T1000 (cell line): ENCODE results near the gene HCN1.
"Not testable (repeated sequence)": the region's sequence is repeated elsewhere in the genome, so short reads cannot be mapped to it uniquely, and the experiment has no call there.

Experiments
- DNase-seq: peaks from one replicate; lab custom pipeline; 2025; ENCODE audit warnings: mixed read lengths; lab: John Stamatoyannopoulos, UW

HCN1 gene

GRCh38 chr5:45617859-45618416 lies 78.2 kb downstream of the HCN1 start:
- no peak for DNase-seq

DNA sequence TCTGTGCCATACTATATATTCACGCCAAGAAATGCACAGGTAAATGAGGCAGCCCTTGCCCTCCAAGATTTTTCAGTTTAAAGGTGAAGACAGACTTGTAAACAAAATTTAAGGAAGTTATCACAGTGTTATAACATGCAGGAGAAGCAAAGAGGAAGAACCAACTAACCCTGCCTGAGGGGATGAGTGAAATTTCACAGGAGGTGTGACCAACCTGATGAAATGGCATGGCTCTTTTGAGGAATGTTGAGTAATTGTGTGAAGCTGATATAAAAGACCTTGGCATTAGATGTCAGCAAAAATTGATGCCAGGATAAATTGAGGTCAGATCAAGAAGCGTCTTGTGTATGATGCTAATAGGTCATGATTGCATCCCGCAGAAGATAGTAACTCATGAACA lies 86.5 kb downstream of the HCN1 start:
- DNase-seq, result no peak

DNA sequence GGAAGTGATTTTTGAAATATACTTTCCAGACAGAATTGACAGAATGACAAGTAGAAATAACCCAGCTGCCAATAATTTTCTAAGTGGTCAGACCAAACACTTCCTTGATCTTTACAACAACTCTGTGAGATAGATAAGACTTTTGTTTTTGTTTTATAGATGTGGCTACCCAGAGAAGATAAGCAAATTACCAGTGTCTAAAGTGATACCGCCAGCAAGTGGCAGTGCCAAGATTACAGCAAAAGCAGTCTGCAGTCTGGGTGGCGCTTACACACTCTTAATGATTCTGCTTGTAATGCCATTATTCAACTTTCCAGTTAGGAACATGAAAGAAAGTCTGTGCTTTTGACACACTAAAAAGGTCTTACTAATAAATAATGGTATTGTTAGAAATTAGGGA lies 92.1 kb downstream of the HCN1 start:
- no peak for DNase-seq

GRCh38 chr5:45601424-45601823 lies 94.8 kb downstream of the HCN1 start:
- DNase-seq, result no peak

GRCh38 chr5:45596320-45596719 lies 99.9 kb downstream of the HCN1 start:
- DNase-seq, result no peak

DNA sequence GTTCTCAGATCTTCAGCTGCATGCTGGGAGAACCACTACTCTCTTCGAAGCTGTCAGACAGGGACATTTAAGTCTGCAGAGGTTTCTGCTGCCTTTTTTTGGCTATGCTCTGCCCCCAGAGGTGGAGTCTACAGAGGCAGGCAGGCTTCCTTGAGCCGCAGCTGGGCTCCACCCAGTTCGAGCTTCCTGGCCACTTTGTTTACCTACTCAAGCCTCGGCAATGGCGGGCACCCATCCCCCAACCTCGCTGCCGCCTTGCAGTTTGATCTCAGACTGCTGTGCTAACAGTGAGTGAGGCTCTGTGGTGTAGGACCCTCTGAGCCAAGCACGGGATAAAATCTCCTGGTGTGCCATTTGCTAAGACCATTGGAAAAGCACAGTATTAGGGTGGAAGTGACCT lies 110.2 kb downstream of the HCN1 start:
- not testable (repeated sequence) for DNase-seq

DNA sequence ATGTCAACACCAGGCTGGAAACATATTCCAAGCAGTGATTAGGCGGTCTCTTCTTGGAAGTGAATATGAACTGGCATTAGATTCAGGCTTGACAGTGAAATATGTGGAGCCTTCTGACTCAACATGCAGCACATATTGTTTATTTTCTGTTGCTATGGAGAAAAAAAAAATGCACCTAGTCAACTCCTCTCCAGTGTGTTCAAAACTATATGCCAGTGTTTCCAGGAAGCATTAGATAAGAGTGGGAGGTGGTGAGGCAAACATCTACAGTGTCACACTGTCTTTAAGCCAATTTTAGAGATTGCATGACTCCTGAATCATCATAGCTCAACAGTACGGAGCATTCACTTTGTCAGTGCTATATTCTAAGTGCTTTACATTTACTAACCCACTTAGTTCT lies 117.9 kb downstream of the HCN1 start:
- no peak for DNase-seq

GRCh38 chr5:45568813-45569212 lies 127.4 kb downstream of the HCN1 start:
- no peak for DNase-seq

- DNase-seq, result no peak
Measured at GRCh38 chr5:45542421-45542820, 153.8 kb downstream of the HCN1 start.

- DNase-seq, result no peak
Measured at GRCh38 chr5:45533663-45534062, 162.5 kb downstream of the HCN1 start.

DNA sequence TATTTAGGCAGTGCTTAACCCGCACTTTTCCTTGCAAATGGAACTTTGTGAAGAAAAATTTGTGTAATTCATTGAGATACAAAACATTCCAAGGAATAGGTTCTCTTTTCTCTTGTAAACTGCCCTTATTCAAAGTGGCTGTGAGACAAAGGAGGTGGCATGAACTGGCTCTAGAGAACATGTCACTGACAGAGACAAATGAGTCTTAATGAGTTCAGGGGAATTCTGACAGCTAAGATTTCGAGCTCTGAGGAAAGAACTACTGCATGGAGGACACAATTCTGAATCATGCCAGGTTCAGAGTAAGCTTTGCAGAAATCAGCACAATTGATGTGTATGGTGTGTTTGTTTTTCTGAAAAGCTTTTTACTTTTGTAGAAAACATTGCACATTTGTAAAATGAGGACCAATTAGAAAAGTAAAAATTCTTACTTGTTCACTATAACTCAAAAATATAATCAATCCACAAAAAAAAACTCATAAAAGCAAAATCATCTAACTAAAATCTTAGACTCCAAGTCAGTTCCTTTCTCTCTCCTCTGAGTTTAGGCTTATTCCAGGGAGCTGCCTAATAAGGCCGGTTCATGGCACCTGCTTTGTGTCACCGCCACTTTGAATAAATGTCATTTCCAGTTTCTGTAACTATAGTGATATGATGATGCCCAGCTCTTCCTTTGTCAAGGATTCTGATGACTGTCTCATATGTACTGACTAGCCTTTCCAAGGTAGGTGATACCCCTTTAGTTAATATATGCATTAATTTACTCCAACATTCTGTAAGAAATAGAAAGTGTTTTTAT lies 163.2 kb downstream of the HCN1 start:
- DNase-seq, result no peak

- no peak for DNase-seq
Measured at GRCh38 chr5:45521067-45521466, 175.1 kb downstream of the HCN1 start.

DNA sequence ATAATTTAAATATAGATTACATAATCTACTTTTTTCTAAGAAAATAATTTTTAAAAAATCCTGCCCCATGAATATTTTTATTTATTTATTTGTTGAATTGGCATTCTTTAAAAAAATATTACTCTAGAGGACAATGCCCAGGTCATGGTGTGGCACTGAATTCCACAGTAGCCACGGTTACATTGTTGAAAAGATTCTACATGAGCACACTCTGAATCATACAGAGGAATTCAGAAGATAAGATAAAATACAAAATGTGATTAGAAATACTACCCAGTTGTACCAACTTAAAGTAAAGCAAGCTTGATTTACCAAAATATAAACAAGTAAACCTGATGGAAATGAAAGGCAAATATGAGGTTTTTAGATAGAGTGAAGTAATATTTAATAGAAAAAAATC lies 183.7 kb downstream of the HCN1 start:
- no peak for DNase-seq

- DNase-seq, result no peak
Measured at GRCh38 chr5:45509371-45509770, 186.8 kb downstream of the HCN1 start.

DNA sequence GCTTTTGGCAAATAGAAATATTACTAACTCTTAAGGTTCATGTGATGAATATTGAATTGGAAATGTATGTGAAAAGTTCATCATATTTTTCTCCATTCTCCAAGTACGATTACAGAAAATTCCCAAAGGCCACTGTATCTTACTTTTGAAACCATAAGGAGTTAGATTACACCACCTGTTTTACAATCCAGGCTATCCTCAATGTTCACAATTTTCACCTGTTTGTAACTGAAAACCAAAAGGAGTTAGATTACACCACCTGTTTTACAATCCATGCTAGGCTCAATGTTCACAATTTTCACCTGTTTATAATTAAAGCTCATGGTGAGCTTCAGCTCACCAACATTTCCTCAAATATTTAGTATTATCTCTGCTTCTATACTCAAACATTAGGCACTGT lies 188.0 kb downstream of the HCN1 start:
- no peak for DNase-seq

- no peak for DNase-seq
Measured at GRCh38 chr5:45507178-45507577, 189.0 kb downstream of the HCN1 start.

DNA sequence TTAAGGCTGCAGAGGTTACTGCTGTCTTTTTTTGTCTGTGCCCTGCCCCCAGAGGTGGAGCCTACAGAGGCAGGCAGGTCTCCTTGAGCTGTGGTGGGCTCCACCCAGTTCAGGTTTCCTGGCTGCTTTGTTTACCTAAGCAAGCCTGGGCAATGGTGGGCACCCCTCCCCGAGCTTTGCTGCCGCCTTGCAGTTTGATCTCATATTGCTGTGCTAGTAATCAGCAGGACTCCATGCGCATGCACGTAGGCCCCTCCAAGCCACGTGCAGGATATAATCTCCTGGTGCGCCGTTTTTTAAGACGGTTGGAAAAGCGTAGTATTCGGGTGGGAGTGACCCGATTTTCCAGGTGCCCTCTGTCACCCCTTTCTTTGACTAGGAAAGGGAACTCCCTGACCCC lies 197.2 kb downstream of the HCN1 start:
- DNase-seq, result not testable (repeated sequence)

- DNase-seq, result no peak
Measured at GRCh38 chr5:45491368-45491767, 204.8 kb downstream of the HCN1 start.

- DNase-seq, result no peak
Measured at GRCh38 chr5:45484781-45485180, 211.4 kb downstream of the HCN1 start.

GRCh38 chr5:45454114-45454513 lies 242.1 kb downstream of the HCN1 start:
- DNase-seq, result no peak

DNA sequence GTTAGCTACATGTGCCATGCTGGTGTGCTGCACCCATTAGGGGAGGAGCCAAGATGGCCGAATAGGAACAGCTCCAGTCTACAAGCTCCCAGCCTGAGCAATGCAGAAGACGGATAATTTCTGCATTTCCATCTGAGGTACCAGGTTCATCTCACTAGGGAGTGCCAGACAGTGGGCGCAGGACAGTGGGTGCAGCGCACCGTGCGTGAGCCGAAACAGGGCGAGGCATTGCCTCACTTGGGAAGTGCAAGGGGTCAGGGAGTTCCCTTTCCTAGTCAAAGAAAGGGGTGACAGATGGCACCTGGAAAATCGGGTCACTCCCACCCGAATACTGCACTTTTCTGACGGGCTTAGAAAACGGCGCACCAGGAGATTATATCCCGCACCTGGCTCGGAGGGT lies 251.3 kb downstream of the HCN1 start:
- DNase-seq, result not testable (repeated sequence)

DNA sequence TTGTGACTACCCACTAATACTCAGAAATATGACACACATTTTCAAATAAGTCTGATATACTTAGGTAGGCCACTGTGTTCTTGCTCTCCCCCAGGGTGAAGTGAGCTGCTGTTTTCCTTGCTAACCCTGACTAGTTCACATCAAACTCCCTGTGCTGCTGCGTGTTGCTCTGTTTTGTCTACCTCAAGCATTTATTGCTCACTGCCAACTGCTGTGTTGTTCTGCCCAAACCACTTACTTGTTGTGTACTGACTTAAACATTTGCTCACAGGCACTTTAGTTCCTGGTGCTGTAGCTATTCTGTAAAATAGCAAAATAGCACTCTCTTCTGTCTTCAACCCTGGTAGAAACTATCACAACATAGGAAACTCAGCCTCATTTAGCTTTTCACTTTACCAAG lies 255.7 kb downstream of the HCN1 start:
- DNase-seq, result no peak

GRCh38 chr5:45437752-45438151 lies 258.4 kb downstream of the HCN1 start:
- DNase-seq, result no peak
